ENCODE data around the gene LAMB2. TPM values are rescaled to one million over a fixed set of nuclear protein-coding genes. Genes with fewer than 3 reads are reported as not detected.

LAMB2 gene
- total RNA-seq, 1 experiment from 2014 or later, result 121 TPM

DNA sequence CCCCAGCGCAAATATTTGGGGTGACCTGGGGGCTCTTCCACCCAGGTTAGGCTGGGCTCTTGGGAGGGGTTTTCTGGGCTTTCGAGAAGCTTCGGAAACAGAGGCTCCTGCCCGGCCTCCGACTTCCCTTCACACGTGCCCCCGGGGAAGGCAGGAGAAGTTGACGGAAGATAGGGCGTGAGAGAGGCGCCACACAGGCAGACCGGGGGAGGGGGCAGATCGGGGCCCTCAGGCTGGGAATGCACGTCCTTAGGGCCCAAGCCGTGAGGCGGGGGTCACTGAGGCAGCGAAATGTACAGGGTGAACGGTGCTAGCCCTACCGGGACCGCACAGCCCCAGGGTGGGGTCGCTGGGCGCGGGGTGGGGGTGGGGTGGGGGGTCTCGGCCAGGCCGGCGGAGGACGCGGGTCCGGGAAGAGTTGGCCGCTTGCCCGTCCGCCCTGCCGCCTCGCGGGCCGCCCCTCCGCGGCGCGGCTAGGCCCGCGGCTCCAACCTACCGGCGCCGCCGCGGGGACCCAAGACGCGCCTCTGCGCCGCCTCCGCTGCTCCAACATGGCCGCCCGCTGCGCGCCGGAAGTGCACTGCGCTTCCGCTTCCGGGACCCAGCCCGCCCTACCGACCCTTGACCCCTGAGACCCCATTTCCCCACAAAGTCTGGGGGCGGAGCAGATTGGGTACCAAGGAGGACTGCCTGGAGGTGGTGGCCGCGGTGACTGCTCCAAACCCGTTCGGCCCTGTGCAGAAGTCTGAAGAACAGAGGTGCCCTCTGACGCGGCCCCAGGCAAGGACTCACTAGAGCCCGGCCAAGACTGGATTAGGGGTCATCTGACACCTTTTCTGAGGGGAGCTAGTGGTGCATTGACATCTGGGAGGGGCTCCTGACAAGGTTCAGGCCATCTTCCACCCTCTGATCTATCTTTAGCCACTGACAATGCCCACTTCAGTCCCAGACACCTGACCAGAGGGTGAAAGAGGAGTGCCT, 33.2 kb upstream of the LAMB2 start, which contains the start of gene CCDC71:
Gene CCDC71 (minus strand): TSS at position 561 of the 981 bp plus-strand sequence. CDS start 2,123 bp downstream, outside the sequence.
- peak; percentile 79 for DNase-seq
- Histone ChIP-seq H3K4ac (ENCODE audit: low read depth, low read length) (no peak within 1 kb of the TSS; the same call in 1 of the 2 replicates), H2BK12ac (ENCODE audit: insufficient read length, low read depth, low read length) (no peak within 1 kb of the TSS), H3K9ac (ENCODE audit: extremely low read depth, insufficient read length, low read length) (peak within 1 kb of the TSS; percentile 90), H2AFZ (ENCODE audit: low read length) (no peak within 1 kb of the TSS), H2AK5ac (ENCODE audit: insufficient read length, low read length) (no peak within 1 kb of the TSS), H2BK20ac (ENCODE audit: low read depth, low read length, poor library complexity, severe bottlenecking) (no peak within 1 kb of the TSS), H3K4me1 (ENCODE audit: insufficient read depth, low read length) (peaks cover 4% of the 10 kb centered on the region; the same call in 1 of the 2 replicates), H3T11ph (ENCODE audit: low read length) (no peak within 1 kb of the TSS), H3K27me3 (ENCODE audit: insufficient read depth, low read length) (no peaks in the 10 kb centered on the region), H4K8ac (replicated peaks; ENCODE audit: insufficient read length, low read depth, low read length) (peak within 1 kb of the TSS; percentile 74), H2BK15ac (ENCODE audit: low read depth, low read length) (0 out of 2 replicates have a peak within 1 kb of the TSS, but pooled peaks have one; percentile 42), H3K23me2 (ENCODE audit: insufficient read length, low read depth, low read length, poor library complexity, severe bottlenecking) (peaks cover 15% of the 10 kb centered on the region), H3K9me3 (ENCODE audit: control insufficient read depth, low read depth, low read length) (no peaks in the 10 kb centered on the region), H4K91ac (ENCODE audit: insufficient read length, low read depth, low read length) (no peak within 1 kb of the TSS), H2BK120ac (ENCODE audit: low read depth, low read length, poor library complexity, severe bottlenecking) (no peak within 1 kb of the TSS), H4K20me1 (ENCODE audit: control insufficient read depth, insufficient read depth, insufficient read length) (no peaks in the 10 kb centered on the region), H3K18ac (ENCODE audit: insufficient read length, low read depth, low read length) (peak within 1 kb of the TSS; percentile 79), H3K56ac (ENCODE audit: insufficient read length, low read depth, low read length) (no peak within 1 kb of the TSS), H3K79me1 (ENCODE audit: insufficient read depth, low read depth, low read length, poor library complexity, severe bottlenecking) (no peaks in the 10 kb centered on the region), H3K23ac (ENCODE audit: insufficient read length, low read depth, low read length) (no peak within 1 kb of the TSS), H3K79me2 (ENCODE audit: insufficient read depth, low read length) (no peaks in the 10 kb centered on the region; the same call in 1 of the 2 replicates), H2BK5ac (ENCODE audit: insufficient read length, low read length) (no peak within 1 kb of the TSS), H4K5ac (ENCODE audit: insufficient read length, low read depth, low read length) (peak within 1 kb of the TSS; percentile 6), H3K27ac (ENCODE audit: insufficient read length, low read depth, low read length) (no peak within 1 kb of the TSS), H3K14ac (ENCODE audit: insufficient read depth, low read length) (peak within 1 kb of the TSS; percentile 83), H3K4me2 (ENCODE audit: insufficient read depth, insufficient read length, low read length) (peak within 1 kb of the TSS; percentile 86)
- peak within 1 kb of the TSS; percentile 92 to 95 for H3K4me3 Mint-ChIP-seq
- WGBS (ENCODE audit: extremely low coverage, insufficient read length, low lambda C conversion rate), result no CpG with 5 or more reads among the region's 69 CpGs
- H3K36me3 Mint-ChIP-seq (ENCODE audit: insufficient read depth in 1 of 3, low read depth in 3 of 3), result peaks cover 15 to 18% (median 16%) of the 10 kb centered on the region in 3 experiments
- peaks cover 17 to 23% of the 10 kb centered on the region in 2 experiments for H3K4me1 Mint-ChIP-seq
- peaks cover 28% of the 10 kb centered on the region for H3K27me3 Mint-ChIP-seq (ENCODE audit: low read depth)
- TF ChIP-seq, protein P1, sequence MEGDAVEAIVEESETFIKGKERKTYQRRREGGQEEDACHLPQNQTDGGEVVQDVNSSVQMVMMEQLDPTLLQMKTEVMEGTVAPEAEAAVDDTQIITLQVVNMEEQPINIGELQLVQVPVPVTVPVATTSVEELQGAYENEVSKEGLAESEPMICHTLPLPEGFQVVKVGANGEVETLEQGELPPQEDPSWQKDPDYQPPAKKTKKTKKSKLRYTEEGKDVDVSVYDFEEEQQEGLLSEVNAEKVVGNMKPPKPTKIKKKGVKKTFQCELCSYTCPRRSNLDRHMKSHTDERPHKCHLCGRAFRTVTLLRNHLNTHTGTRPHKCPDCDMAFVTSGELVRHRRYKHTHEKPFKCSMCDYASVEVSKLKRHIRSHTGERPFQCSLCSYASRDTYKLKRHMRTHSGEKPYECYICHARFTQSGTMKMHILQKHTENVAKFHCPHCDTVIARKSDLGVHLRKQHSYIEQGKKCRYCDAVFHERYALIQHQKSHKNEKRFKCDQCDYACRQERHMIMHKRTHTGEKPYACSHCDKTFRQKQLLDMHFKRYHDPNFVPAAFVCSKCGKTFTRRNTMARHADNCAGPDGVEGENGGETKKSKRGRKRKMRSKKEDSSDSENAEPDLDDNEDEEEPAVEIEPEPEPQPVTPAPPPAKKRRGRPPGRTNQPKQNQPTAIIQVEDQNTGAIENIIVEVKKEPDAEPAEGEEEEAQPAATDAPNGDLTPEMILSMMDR (conservative IDR thresholded peaks at IDR 0.05), result no peak
- peak within 1 kb of the TSS; percentile 40 to 88 (median 65); a peak in 4 of 7 replicates for H3K27ac Mint-ChIP-seq
- H3K9me3 Mint-ChIP-seq, result no peaks in the 10 kb centered on the region; a peak in 1 of 5 replicates
